NB4 (cell line): Measurements from ENCODE around the gene PASK.

Experiments used
- POLR2A ChIP-seq: IDR thresholded peaks from 2 replicates; pipeline ENCODE4 v1.6.1; 2011; ENCODE audit warnings: mild to moderate bottlenecking; ENCODE audit not compliant: insufficient read length; ENCODE audit errors: extremely low read depth
- TF ChIP-seq, protein P1 (sequence below): IDR thresholded peaks from one replicate; pipeline ENCODE4 v1.5.1; 2012; ENCODE audit warnings: low read depth, low read length
- TF ChIP-seq, protein P2 (sequence below): IDR thresholded peaks from 2 replicates; pipeline ENCODE4 v1.6.1; 2011; ENCODE audit warnings: low read depth, low read length

DNA sequence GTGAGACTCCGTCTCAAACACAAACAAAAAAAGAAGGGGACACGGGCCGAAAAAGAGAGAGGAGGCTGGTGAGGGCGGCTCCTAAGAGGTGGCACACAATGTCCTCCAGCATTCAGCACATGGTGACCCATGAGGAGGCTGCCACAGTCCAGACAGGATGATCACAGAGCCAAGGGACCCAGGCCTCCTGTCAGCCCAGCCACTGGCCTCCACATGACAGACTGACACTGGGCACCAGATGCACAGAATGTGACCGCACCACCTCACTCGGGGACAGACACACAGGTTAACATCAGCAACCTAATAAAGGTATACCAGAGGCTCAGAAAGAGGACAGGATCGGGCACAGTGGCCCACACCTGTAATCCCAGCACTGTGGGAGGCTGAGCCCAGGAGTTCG is 21.0 kb downstream of the PASK start:
- TF ChIP-seq POLR2A = no peak
- TF ChIP-seq, protein P1, sequence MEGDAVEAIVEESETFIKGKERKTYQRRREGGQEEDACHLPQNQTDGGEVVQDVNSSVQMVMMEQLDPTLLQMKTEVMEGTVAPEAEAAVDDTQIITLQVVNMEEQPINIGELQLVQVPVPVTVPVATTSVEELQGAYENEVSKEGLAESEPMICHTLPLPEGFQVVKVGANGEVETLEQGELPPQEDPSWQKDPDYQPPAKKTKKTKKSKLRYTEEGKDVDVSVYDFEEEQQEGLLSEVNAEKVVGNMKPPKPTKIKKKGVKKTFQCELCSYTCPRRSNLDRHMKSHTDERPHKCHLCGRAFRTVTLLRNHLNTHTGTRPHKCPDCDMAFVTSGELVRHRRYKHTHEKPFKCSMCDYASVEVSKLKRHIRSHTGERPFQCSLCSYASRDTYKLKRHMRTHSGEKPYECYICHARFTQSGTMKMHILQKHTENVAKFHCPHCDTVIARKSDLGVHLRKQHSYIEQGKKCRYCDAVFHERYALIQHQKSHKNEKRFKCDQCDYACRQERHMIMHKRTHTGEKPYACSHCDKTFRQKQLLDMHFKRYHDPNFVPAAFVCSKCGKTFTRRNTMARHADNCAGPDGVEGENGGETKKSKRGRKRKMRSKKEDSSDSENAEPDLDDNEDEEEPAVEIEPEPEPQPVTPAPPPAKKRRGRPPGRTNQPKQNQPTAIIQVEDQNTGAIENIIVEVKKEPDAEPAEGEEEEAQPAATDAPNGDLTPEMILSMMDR = no peak
- TF ChIP-seq, protein P2, sequence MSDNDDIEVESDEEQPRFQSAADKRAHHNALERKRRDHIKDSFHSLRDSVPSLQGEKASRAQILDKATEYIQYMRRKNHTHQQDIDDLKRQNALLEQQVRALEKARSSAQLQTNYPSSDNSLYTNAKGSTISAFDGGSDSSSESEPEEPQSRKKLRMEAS = no peak
